Skin of body (tissue), 2 donors: ENCODE measurements around the gene LIN54. TPM values are rescaled to one million over a fixed set of nuclear protein-coding genes. Genes with fewer than 3 reads are reported as not detected.
"Not testable (repeated sequence)": the region's sequence is repeated elsewhere in the genome, so short reads cannot be mapped to it uniquely, and the experiment has no call there.

ENCODE experiments used
- DNase-seq: peaks from one replicate; lab custom pipeline; 2025; lab: John Stamatoyannopoulos, UW
- total RNA-seq: library from RNA; depleted of rRNA; stranded (reverse); fragments of >200 nt; gene quantifications from one replicate; pipeline ENCODE4 v1.2.3, GENCODE V29; 2014

LIN54 gene
- total RNA-seq: 14.0 TPM

GRCh38 chr4:83010522-83011318 is at the start of gene LIN54:
LIN54 (minus strand) TSS chr4:83010823; CDS start chr4:82984844, 25,979 bp downstream.
- peak; percentile 26 for DNase-seq

- no peak for DNase-seq
Measured at GRCh38 chr4:83054928-83055327, 44.3 kb upstream of the LIN54 start.

GRCh38 chr4:83048781-83049180 is 38.2 kb upstream of the LIN54 start:
- not testable (repeated sequence) for DNase-seq

- DNase-seq: no peak
Measured at GRCh38 chr4:83046693-83047473, 36.3 kb upstream of the LIN54 start.

GRCh38 chr4:83043801-83044407 is 33.3 kb upstream of the LIN54 start:
- no peak for DNase-seq

GRCh38 chr4:83043157-83043556 is 32.5 kb upstream of the LIN54 start:
- DNase-seq: not testable (repeated sequence)

GRCh38 chr4:83040269-83040668 is 29.6 kb upstream of the LIN54 start:
- no peak for DNase-seq

GRCh38 chr4:83036991-83037665 is 26.5 kb upstream of the LIN54 start:
- no peak for DNase-seq

GRCh38 chr4:83034630-83035494 is 24.2 kb upstream of the LIN54 start, which contains the start of gene COPS4:
COPS4 (plus strand) TSS chr4:83035183; CDS start chr4:83035225, 42 bp downstream.
- peak; percentile 100 for DNase-seq

- DNase-seq: no peak
Measured at GRCh38 chr4:83029688-83030087, 19.1 kb upstream of the LIN54 start.

GRCh38 chr4:83028976-83029375 is 18.4 kb upstream of the LIN54 start:
- no peak for DNase-seq

GRCh38 chr4:83025563-83025962 is 14.9 kb upstream of the LIN54 start:
- no peak for DNase-seq

- DNase-seq: no peak
Measured at GRCh38 chr4:83024233-83024632, 13.6 kb upstream of the LIN54 start.

GRCh38 chr4:83023599-83023998 is 13.0 kb upstream of the LIN54 start:
- DNase-seq: not testable (repeated sequence)

- DNase-seq: no peak
Measured at GRCh38 chr4:83022724-83023450, 12.3 kb upstream of the LIN54 start.

- DNase-seq: no peak
Measured at GRCh38 chr4:83019794-83020494, 9.3 kb upstream of the LIN54 start.

GRCh38 chr4:83013902-83014301 is 3.3 kb upstream of the LIN54 start:
- DNase-seq: no peak

- DNase-seq: no peak
Measured at GRCh38 chr4:83013420-83013867, 2.8 kb upstream of the LIN54 start.
